Measurements from ENCODE around the gene HNF1A. TPM values are rescaled to one million over a fixed set of nuclear protein-coding genes. Genes with fewer than 3 reads are reported as not detected.

Gene HNF1A
- not detected in 2 replicates for total RNA-seq

GRCh38 chr12:120978296-120979219, at the start of gene HNF1A:
TSS of gene HNF1A (plus strand) at chr12:120978543. CDS start at chr12:120978769, 226 bp downstream.

GRCh38 chr12:121015825-121016766, 37.8 kb downstream of the HNF1A start, which contains the start of gene C12orf43:
TSS of gene C12orf43 (minus strand) at chr12:121016487. CDS start at chr12:121016474, 13 bp downstream.

GRCh38 chr12:121038861-121039668, 60.7 kb downstream of the HNF1A start, which contains the start of gene OASL:
TSS of gene OASL (minus strand) at chr12:121039246. CDS start at chr12:121038971, 275 bp downstream.

Other genes with a start within 250 kb of the HNF1A start
- gene SPPL3, start 74.2 kb upstream of the HNF1A start, total RNA-seq, result 2.8 and 4.1 TPM in 2 replicates
- 10.6 and 13.8 TPM in 2 replicates for gene C12orf43, start 37.9 kb downstream of the HNF1A start, total RNA-seq
- 0.17 and 0.47 TPM in 2 replicates for gene OASL, start 60.7 kb downstream of the HNF1A start, total RNA-seq
- gene P2RX7, start 154.3 kb downstream of the HNF1A start, total RNA-seq, result 0.47 and 0.77 TPM in 2 replicates
- gene P2RX4, start 231.6 kb downstream of the HNF1A start, total RNA-seq, result 14.0 and 16.9 TPM in 2 replicates